K562 (cell line): ENCODE measurements around the gene ACKR1. TPM values are rescaled to one million over a fixed set of nuclear protein-coding genes. Genes with fewer than 3 reads are reported as not detected.

Source experiments
- ARHGAP35 ChIP-seq: fragments of 450-650 bp; IDR thresholded peaks from 2 replicates; pipeline ENCODE4 v1.6.1; 2018; ENCODE audit not compliant: partially characterized antibody
- ATF4 ChIP-seq: fragments of 450-650 bp; formaldehyde crosslinking; IDR thresholded peaks from 2 replicates; pipeline ENCODE4 v1.4.0; 2022; ENCODE audit warnings: mild to moderate bottlenecking, moderate library complexity
- EHMT2 ChIP-seq: fragments of 450-650 bp; IDR thresholded peaks from 2 replicates; pipeline ENCODE4 v1.6.1; 2018; ENCODE audit warnings: antibody characterized with exemption
- ETV1 ChIP-seq: fragments of 450-650 bp; conservative IDR thresholded peaks from 2 replicates; pipeline ENCODE4 v1.6.1; 2016; ENCODE audit warnings: missing genetic modification characterization, control low read depth, low read depth, missing compliant biosample characterization
- FOXJ3 ChIP-seq: sonication (generic); formaldehyde crosslinking; IDR thresholded peaks from 2 replicates; pipeline ENCODE4 v1.4.0; 2020; ENCODE audit warnings: mild to moderate bottlenecking, missing genetic modification reagents
- GABPA ChIP-seq: fragments of 200-800 bp; sonication (Bioruptor generic); conservative IDR thresholded peaks from 2 replicates; pipeline ENCODE4 v1.6.1; 2016; ENCODE audit warnings: low read depth, missing genetic modification characterization, missing compliant biosample characterization
- MECOM ChIP-seq: fragments of 250-450 bp; sonication (Bioruptor Pico); IDR thresholded peaks from 2 replicates; pipeline ENCODE4 v1.8.0; 2022; ENCODE audit warnings: inconsistent platforms
- REST ChIP-seq, 2 experiments: fragments of 450-650 bp; formaldehyde crosslinking in 1 of 2; IDR thresholded peaks; 2 replicates each; pipeline versions ENCODE4 v1.4.0 to v1.6.1; 2014 to 2020; ENCODE audit warnings: mild to moderate bottlenecking in 2 of 2, borderline replicate concordance in 1 of 2, low read depth in 1 of 2
- VEZF1 ChIP-seq: fragments of 200-800 bp; sonication (Bioruptor generic); IDR thresholded peaks from 2 replicates; pipeline ENCODE4 v1.6.1; 2017; ENCODE audit warnings: missing genetic modification characterization, missing compliant biosample characterization
- polyA plus RNA-seq, 8 experiments: library from polyadenylated mRNA; depleted of rRNA in 4 of 8; stranded (reverse) in 5 of 8; unstranded in 3 of 8; fragments of >200 nt; fragmentation: Nextera tagmentation in 2 of 8; fragmentation: Illumina TruSeq in 1 of 8; extraction: Ambion mirVana in 2 of 8; extraction: Trizol in 1 of 8; gene quantifications; 2 replicates each; pipeline versions ENCODE4 v1.2.1 to v1.2.3, GENCODE V29; 2011 to 2014; ENCODE audit warnings: inconsistent platforms in 1 of 8, missing spikeins in 1 of 8
- total RNA-seq, 7 experiments: library from RNA; depleted of rRNA in 6 of 7; stranded (reverse); fragments of >200 nt in 6 of 7; fragmentation: Illumina TruSeq in 2 of 7; extraction: Trizol in 2 of 7; gene quantifications; 2 replicates each; pipeline versions ENCODE4 v1.2.1 to v1.2.3, GENCODE V29; 2011 to 2021; ENCODE audit warnings: low replicate concordance in 1 of 7

The ACKR1 gene
- total and polyA plus RNA-seq, 9 of the 15 experiments (the other 6 are each of a cell fraction or from before 2014, with no cell fraction given): 0.07 to 0.64 (median 0.18) TPM

- TF ChIP-seq GABPA: peak; percentile 14; the same call in 1 of the 2 replicates
- TF ChIP-seq FOXJ3 (CRISPR knock-in tag): no peak
- 0 out of 2 replicates have a peak, but pooled peaks have one; percentile 23 for TF ChIP-seq MECOM
- peak; percentile 92 for TF ChIP-seq REST (IDR thresholded peaks at IDR 0.05; ENCODE audit: borderline replicate concordance)
- TF ChIP-seq REST (CRISPR knock-in tag; IDR thresholded peaks at IDR 0.05; ENCODE audit: low read depth): peak; percentile 92
- TF ChIP-seq EHMT2: peak; percentile 73
- no peak for TF ChIP-seq ARHGAP35
- 0 out of 2 replicates have a peak, but pooled peaks have one; percentile 9 for TF ChIP-seq ATF4 (CRISPR knock-in tag)
- TF ChIP-seq VEZF1: peak; percentile 44; the same call in 1 of the 2 replicates
- no peak for TF ChIP-seq ETV1 (tag)
- TF ChIP-seq, all 486 proteins: peak for 11
Measured at GRCh38 chr1:159208175-159208825, 3.6 kb downstream of the ACKR1 start (continued).
